Neural cell (in vitro differentiated cells): ENCODE results near the gene GUCY1A2. TPM values are rescaled to one million over a fixed set of nuclear protein-coding genes. Genes with fewer than 3 reads are reported as not detected.

Experiments
- H2AFZ ChIP-seq: fragments of 200-600, 300-800 bp; sonication (generic), shearing (Covaris generic); 2 replicates; pipeline ENCODE4 v1.6.0; 2014; ENCODE audit warnings: low read depth, mild to moderate bottlenecking, antibody characterized with exemption, low read length, moderate library complexity
- H3F3A ChIP-seq: fragments of 200-600 bp; shearing (Covaris generic); 2 replicates; pipeline ENCODE4 v1.6.1; 2016; ENCODE audit warnings: mild to moderate bottlenecking, moderate library complexity, mixed read lengths, antibody characterized with exemption, low read length; ENCODE audit not compliant: insufficient read depth, poor library complexity, severe bottlenecking
- H3K27ac ChIP-seq: fragments of 200-600, 300-800 bp; sonication (generic), shearing (Covaris generic); 2 replicates; pipeline ENCODE4 v1.5.1; 2014; ENCODE audit warnings: mild to moderate bottlenecking, low read length, moderate library complexity
- H3K27me3 ChIP-seq: fragments of 300-800, 200-600 bp; sonication (generic), shearing (Covaris generic); 2 replicates; pipeline ENCODE4 v1.6.0; 2014; ENCODE audit warnings: mild to moderate bottlenecking, low read depth, low read length, moderate library complexity; ENCODE audit not compliant: insufficient read depth
- H3K36me3 ChIP-seq: fragments of 300-800, 200-600 bp; sonication (generic), shearing (Covaris generic); 2 replicates; pipeline ENCODE4 v1.5.1; 2014; ENCODE audit warnings: mild to moderate bottlenecking, antibody characterized with exemption, low read length, moderate library complexity; ENCODE audit not compliant: insufficient read depth
- H3K4me2 ChIP-seq: fragments of 300-800, 200-600 bp; sonication (generic), shearing (Covaris generic); 2 replicates; pipeline ENCODE4 v1.6.0; 2014; ENCODE audit warnings: mild to moderate bottlenecking, low read length
- H3K4me3 ChIP-seq: fragments of 300-800, 200-600 bp; sonication (generic), shearing (Covaris generic); 2 replicates; pipeline ENCODE4 v1.5.1; 2014; ENCODE audit warnings: mild to moderate bottlenecking, low read length, moderate library complexity
- H3K79me2 ChIP-seq: fragments of 200-600 bp; shearing (Covaris generic); replicated peaks from 2 replicates; pipeline ENCODE4 v1.6.0; 2014; ENCODE audit warnings: mild to moderate bottlenecking, low read length, moderate library complexity; ENCODE audit not compliant: insufficient read depth
- H3K9ac ChIP-seq: fragments of 300-800, 200-600 bp; sonication (generic), shearing (Covaris generic); 2 replicates; pipeline ENCODE4 v1.6.1; 2016; ENCODE audit warnings: mild to moderate bottlenecking, low read length, mixed read lengths
- H3K9me2 ChIP-seq: fragments of 200-600 bp; shearing (Covaris generic); 2 replicates; pipeline ENCODE4 v1.6.1; 2016; ENCODE audit warnings: mild to moderate bottlenecking, low read length, mixed read lengths; ENCODE audit not compliant: insufficient read depth
- H3K9me3 ChIP-seq: fragments of 200-600, 300-800 bp; sonication (generic), shearing (Covaris generic); 2 replicates; pipeline ENCODE4 v1.6.1; 2016; ENCODE audit warnings: mild to moderate bottlenecking, mixed run types, low read length, moderate library complexity, mixed read lengths
- H4K20me1 ChIP-seq: fragments of 200-600 bp; shearing (Covaris generic); 2 replicates; pipeline ENCODE4 v1.6.1; 2016; ENCODE audit warnings: mild to moderate bottlenecking, mixed run types; ENCODE audit not compliant: insufficient read depth
- EP300 ChIP-seq: fragments of 450-650 bp; conservative IDR thresholded peaks from 2 replicates; pipeline ENCODE4 v1.6.1; 2014; ENCODE audit warnings: antibody characterized with exemption, mild to moderate bottlenecking, moderate library complexity; ENCODE audit not compliant: poor library complexity, severe bottlenecking
- EZH2 ChIP-seq: fragments of 200-600, 300-800 bp; shearing (Covaris generic), sonication (generic); IDR thresholded peaks from 2 replicates; pipeline ENCODE4 v1.6.1; 2014; ENCODE audit warnings: antibody characterized with exemption, low read length, borderline replicate concordance, mild to moderate bottlenecking; ENCODE audit not compliant: insufficient read depth, poor library complexity, severe bottlenecking
- MXI1 ChIP-seq: fragments of 450-650 bp; conservative IDR thresholded peaks from 2 replicates; pipeline ENCODE4 v1.6.1; 2014; ENCODE audit warnings: antibody characterized with exemption, mild to moderate bottlenecking; ENCODE audit not compliant: poor library complexity, severe bottlenecking
- POLR2AphosphoS5 ChIP-seq: IDR thresholded peaks from 2 replicates; pipeline ENCODE4 v1.6.1; 2012
- RAD21 ChIP-seq: fragments of 450-650 bp; conservative IDR thresholded peaks from 2 replicates; pipeline ENCODE4 v1.6.1; 2014; ENCODE audit warnings: antibody characterized with exemption, mild to moderate bottlenecking, moderate library complexity
- SMC3 ChIP-seq: fragments of 450-650 bp; conservative IDR thresholded peaks from 2 replicates; pipeline ENCODE4 v1.6.1; 2014; ENCODE audit warnings: antibody characterized with exemption, mild to moderate bottlenecking, moderate library complexity; ENCODE audit not compliant: poor library complexity
- TAF1 ChIP-seq: IDR thresholded peaks from 2 replicates; pipeline ENCODE4 v1.6.1; 2012; ENCODE audit warnings: low read depth
- polyA plus RNA-seq: library from polyadenylated mRNA; depleted of rRNA; stranded (reverse); fragments of >200 nt; gene quantifications from 2 replicates; pipeline ENCODE4 v1.2.3, GENCODE V29; 2014
- TF ChIP-seq, protein P1 (sequence below): fragments of 450-650 bp; IDR thresholded peaks from 2 replicates; pipeline ENCODE4 v1.5.1; 2014; ENCODE audit warnings: antibody characterized with exemption, mild to moderate bottlenecking, moderate library complexity; ENCODE audit not compliant: poor library complexity, severe bottlenecking
- TF ChIP-seq, protein P2 (sequence below): IDR thresholded peaks from 2 replicates; pipeline ENCODE4 v1.6.1; 2012; ENCODE audit warnings: borderline replicate concordance

The GUCY1A2 gene
- polyA plus RNA-seq, 1 donor from 2014 or later, result 5.1 TPM

DNA sequence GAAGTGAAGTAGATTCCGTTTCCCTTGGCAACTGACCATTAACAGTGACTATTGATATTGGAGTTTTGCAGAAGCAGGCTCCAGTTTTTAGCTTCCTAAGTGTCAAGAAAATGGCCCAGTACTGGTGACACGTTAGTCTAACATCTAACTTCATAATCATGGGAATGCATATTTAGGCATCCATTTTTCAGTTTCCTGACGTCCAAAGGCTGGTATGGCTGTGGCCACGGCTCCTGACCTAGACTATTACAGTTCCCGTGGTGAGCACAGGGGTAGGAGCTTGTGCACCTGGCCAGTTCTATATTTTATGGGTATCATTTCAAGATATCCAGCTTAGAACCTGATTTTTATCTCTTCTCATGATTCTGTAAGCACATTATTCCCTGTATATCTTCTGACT lies 323.8 kb downstream of the GUCY1A2 start:
- no peak overlapping the region for H2AFZ ChIP-seq
- TF ChIP-seq TAF1, result no peak
- no peak for TF ChIP-seq EP300
- no peak for TF ChIP-seq EZH2
- no peak for TF ChIP-seq POLR2AphosphoS5
- TF ChIP-seq, protein P1, sequence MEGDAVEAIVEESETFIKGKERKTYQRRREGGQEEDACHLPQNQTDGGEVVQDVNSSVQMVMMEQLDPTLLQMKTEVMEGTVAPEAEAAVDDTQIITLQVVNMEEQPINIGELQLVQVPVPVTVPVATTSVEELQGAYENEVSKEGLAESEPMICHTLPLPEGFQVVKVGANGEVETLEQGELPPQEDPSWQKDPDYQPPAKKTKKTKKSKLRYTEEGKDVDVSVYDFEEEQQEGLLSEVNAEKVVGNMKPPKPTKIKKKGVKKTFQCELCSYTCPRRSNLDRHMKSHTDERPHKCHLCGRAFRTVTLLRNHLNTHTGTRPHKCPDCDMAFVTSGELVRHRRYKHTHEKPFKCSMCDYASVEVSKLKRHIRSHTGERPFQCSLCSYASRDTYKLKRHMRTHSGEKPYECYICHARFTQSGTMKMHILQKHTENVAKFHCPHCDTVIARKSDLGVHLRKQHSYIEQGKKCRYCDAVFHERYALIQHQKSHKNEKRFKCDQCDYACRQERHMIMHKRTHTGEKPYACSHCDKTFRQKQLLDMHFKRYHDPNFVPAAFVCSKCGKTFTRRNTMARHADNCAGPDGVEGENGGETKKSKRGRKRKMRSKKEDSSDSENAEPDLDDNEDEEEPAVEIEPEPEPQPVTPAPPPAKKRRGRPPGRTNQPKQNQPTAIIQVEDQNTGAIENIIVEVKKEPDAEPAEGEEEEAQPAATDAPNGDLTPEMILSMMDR, result no peak
- no peaks in the 10 kb centered on the region for H3K9me2 ChIP-seq
- no peak overlapping the region for H3K27ac ChIP-seq
- no peak overlapping the region for H3K4me3 ChIP-seq
- no peaks in the 10 kb centered on the region for H3K27me3 ChIP-seq
- no peaks in the 10 kb centered on the region for H3K36me3 ChIP-seq
- H3K4me2 ChIP-seq, result no peak overlapping the region
- no peaks in the 10 kb centered on the region for H3K79me2 ChIP-seq
- H4K20me1 ChIP-seq, result no peaks in the 10 kb centered on the region
- H3F3A ChIP-seq, result no peaks in the 10 kb centered on the region
- no peak overlapping the region for H3K9ac ChIP-seq
- no peaks in the 10 kb centered on the region for H3K9me3 ChIP-seq

DNA sequence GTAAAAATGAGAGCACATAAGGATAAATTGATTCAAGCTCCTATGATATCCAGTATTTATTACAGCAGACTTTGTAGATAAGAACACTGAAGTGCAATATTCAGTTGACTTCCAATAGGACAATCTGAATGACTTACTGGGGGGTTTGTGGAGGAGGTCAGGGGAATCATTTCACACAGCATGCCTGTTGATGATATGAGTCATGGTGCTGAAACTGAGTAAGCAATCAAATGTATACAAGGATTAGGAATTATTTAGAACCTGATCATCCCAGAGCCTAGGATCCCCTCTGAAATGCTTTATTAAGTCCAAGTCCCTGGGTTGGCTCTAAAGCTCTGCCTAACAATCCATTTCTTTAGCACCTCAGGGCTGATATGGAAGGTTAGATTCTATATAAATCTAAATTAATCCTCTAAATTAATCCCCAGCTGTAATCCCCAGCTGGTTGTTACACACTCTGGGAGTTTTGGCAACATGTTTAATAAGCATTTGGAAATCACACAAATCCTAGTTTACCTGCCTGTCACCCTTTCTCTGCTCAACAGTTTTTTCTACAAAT lies 326.4 kb downstream of the GUCY1A2 start:
- no peaks in the 10 kb centered on the region for H3K27me3 ChIP-seq
- H3K9ac ChIP-seq, result no peak overlapping the region
- no peak overlapping the region for H3K4me2 ChIP-seq
- no peaks in the 10 kb centered on the region for H4K20me1 ChIP-seq
- H3K4me3 ChIP-seq, result no peak overlapping the region
- H3K36me3 ChIP-seq, result no peaks in the 10 kb centered on the region
- H3K9me2 ChIP-seq, result no peaks in the 10 kb centered on the region
- TF ChIP-seq EZH2, result no peak
- no peak for TF ChIP-seq RAD21
- TF ChIP-seq, protein P1, result no peak
- TF ChIP-seq, protein P2, sequence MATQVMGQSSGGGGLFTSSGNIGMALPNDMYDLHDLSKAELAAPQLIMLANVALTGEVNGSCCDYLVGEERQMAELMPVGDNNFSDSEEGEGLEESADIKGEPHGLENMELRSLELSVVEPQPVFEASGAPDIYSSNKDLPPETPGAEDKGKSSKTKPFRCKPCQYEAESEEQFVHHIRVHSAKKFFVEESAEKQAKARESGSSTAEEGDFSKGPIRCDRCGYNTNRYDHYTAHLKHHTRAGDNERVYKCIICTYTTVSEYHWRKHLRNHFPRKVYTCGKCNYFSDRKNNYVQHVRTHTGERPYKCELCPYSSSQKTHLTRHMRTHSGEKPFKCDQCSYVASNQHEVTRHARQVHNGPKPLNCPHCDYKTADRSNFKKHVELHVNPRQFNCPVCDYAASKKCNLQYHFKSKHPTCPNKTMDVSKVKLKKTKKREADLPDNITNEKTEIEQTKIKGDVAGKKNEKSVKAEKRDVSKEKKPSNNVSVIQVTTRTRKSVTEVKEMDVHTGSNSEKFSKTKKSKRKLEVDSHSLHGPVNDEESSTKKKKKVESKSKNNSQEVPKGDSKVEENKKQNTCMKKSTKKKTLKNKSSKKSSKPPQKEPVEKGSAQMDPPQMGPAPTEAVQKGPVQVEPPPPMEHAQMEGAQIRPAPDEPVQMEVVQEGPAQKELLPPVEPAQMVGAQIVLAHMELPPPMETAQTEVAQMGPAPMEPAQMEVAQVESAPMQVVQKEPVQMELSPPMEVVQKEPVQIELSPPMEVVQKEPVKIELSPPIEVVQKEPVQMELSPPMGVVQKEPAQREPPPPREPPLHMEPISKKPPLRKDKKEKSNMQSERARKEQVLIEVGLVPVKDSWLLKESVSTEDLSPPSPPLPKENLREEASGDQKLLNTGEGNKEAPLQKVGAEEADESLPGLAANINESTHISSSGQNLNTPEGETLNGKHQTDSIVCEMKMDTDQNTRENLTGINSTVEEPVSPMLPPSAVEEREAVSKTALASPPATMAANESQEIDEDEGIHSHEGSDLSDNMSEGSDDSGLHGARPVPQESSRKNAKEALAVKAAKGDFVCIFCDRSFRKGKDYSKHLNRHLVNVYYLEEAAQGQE, result no peak
- no peak for TF ChIP-seq TAF1
- TF ChIP-seq MXI1, result no peak
- no peak for TF ChIP-seq EP300
- no peak for TF ChIP-seq POLR2AphosphoS5
- no peak for TF ChIP-seq SMC3
- H2AFZ ChIP-seq, result no peak overlapping the region
- H3K9me3 ChIP-seq, result no peaks in the 10 kb centered on the region
- H3K27ac ChIP-seq, result no peak overlapping the region
- H3K79me2 ChIP-seq, result no peaks in the 10 kb centered on the region
- no peaks in the 10 kb centered on the region for H3F3A ChIP-seq
